MM.1S (cell line): ENCODE measurements around the gene ZFYVE28.

ENCODE experiments used
- DNase-seq: peaks from one replicate; pipeline ENCODE4 v3.0.0-alpha.2; 2015
- H2AFZ ChIP-seq: fragments of 300-600 bp; sonication (generic); 2 replicates; pipeline ENCODE4 v1.6.0; 2016; ENCODE audit warnings: antibody characterized with exemption, low read length
- H3F3A ChIP-seq: fragments of 300-600 bp; sonication (generic); 2 replicates; pipeline ENCODE4 v1.6.1; 2016; ENCODE audit warnings: mild to moderate bottlenecking, antibody characterized with exemption, low read length, moderate library complexity, mixed read lengths; ENCODE audit not compliant: insufficient read depth
- H3K27ac ChIP-seq: fragments of 300-600 bp; sonication (generic); 2 replicates; pipeline ENCODE4 v1.5.1; 2016; ENCODE audit warnings: mild to moderate bottlenecking, low read length
- H3K27me3 ChIP-seq: fragments of 300-600 bp; sonication (generic); replicated peaks from 2 replicates; pipeline ENCODE4 v1.6.0; 2016; ENCODE audit warnings: low read length; ENCODE audit not compliant: insufficient read depth
- H3K36me3 ChIP-seq: fragments of 300-600 bp; sonication (generic); replicated peaks from 2 replicates; pipeline ENCODE4 v1.6.1; 2016; ENCODE audit warnings: mild to moderate bottlenecking, low read length, mixed read lengths; ENCODE audit not compliant: insufficient read depth
- H3K4me1 ChIP-seq: fragments of 300-600 bp; sonication (generic); 2 replicates; pipeline ENCODE4 v1.6.1; 2016; ENCODE audit warnings: low read length, mixed read lengths
- H3K4me2 ChIP-seq: fragments of 300-600 bp; sonication (generic); 2 replicates; pipeline ENCODE4 v1.6.0; 2016; ENCODE audit warnings: low read depth, low read length
- H3K4me3 ChIP-seq: fragments of 300-600 bp; sonication (generic); 2 replicates; pipeline ENCODE4 v1.5.1; 2016; ENCODE audit warnings: low read length, mixed read lengths
- H3K79me2 ChIP-seq: fragments of 300-600 bp; sonication (generic); 2 replicates; pipeline ENCODE4 v1.6.1; 2016; ENCODE audit warnings: mixed run types, low read length, mixed read lengths
- H3K9ac ChIP-seq: fragments of 300-600 bp; sonication (generic); 2 replicates; pipeline ENCODE4 v1.6.1; 2016; ENCODE audit warnings: low read length, mixed read lengths
- H3K9me2 ChIP-seq: fragments of 300-600 bp; sonication (generic); replicated peaks from 2 replicates; pipeline ENCODE4 v1.6.1; 2016; ENCODE audit warnings: mild to moderate bottlenecking, low read length, mixed read lengths; ENCODE audit not compliant: insufficient read depth
- H3K9me3 ChIP-seq: fragments of 300-600 bp; sonication (generic); replicated peaks from 2 replicates; pipeline ENCODE4 v1.6.1; 2016; ENCODE audit warnings: mild to moderate bottlenecking, low read length, mixed read lengths; ENCODE audit not compliant: insufficient read depth
- H4K20me1 ChIP-seq: fragments of 300-600 bp; sonication (generic); 2 replicates; pipeline ENCODE4 v1.6.1; 2016; ENCODE audit warnings: mild to moderate bottlenecking, low read length, moderate library complexity, mixed read lengths; ENCODE audit not compliant: insufficient read depth
- EZH2 ChIP-seq: fragments of 300-600 bp; sonication (generic); optimal IDR thresholded peaks from 2 replicates; pipeline ENCODE3; 2017; ENCODE audit warnings: low read depth, mild to moderate bottlenecking, antibody characterized with exemption, low read length, mixed read lengths
- EZH2phosphoT487 ChIP-seq: fragments of 300-600 bp; sonication (generic); IDR thresholded peaks from 2 replicates; pipeline ENCODE4 v1.6.1; 2018; ENCODE audit warnings: antibody characterized with exemption, low read length
- TF ChIP-seq, protein P1 (sequence below): fragments of 300-600 bp; sonication (generic); IDR thresholded peaks from 2 replicates; pipeline ENCODE4 v1.5.1; 2016; ENCODE audit warnings: antibody characterized with exemption, low read length, mixed read lengths

The ZFYVE28 gene

DNA sequence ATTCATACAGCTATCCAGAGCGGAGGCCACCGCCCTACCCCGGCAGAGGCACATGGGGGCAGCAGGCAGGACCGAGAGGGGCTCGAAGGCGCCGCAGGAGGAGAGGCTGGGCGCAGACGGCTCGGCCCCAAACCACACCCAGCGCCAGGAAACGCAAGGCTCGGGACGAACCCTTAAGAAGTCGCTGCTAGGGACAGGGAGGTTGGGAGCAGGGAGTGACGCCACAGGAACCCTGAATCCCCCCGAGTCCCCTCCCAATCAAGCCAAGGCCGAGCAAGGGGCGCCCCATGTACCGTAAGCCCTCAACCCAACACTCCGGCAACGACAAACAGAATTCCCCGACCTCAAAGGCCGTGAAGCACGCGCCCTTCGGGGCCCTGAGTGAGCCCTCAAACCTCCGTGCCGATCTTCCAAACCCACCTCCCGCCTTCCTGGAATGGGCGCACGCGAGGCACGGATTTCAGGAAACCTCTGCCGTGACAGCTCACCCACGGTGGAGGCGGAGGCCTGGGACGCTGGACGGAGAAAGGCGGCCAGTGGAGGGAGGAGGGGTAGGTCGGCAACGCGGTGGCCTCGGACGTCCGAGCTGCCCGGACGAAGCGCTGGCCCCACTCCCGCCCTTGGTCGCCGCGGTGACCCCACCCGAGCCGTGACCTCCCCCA lies 1.8 kb downstream of the ZFYVE28 start:
- Histone ChIP-seq H3K4me1 (peaks cover 32% of the 10 kb centered on the region), H3K36me3 (no peaks in the 10 kb centered on the region), H3K79me2 (peaks cover 47% of the 10 kb centered on the region), H3K9me2 (no peaks in the 10 kb centered on the region), H3K4me2 (peak overlapping the region; percentile 49), H3F3A (peaks cover 42% of the 10 kb centered on the region), H4K20me1 (no peaks in the 10 kb centered on the region), H3K9me3 (no peaks in the 10 kb centered on the region), H2AFZ (no peak overlapping the region), H3K27me3 (0 out of 2 replicates have a peak, but pooled peaks cover 5% of the 10 kb centered on the region), H3K27ac (no peak overlapping the region), H3K4me3 (peak overlapping the region; percentile 8; the same call in 1 of the 2 replicates), H3K9ac (no peak overlapping the region; the same call in 1 of the 2 replicates)
- no peak for TF ChIP-seq EZH2
- no peak for DNase-seq

GRCh38 chr4:2415881-2416563 lies 2.4 kb downstream of the ZFYVE28 start:
- H3K27ac ChIP-seq: no peak overlapping the region

GRCh38 chr4:2415213-2415612 lies 3.2 kb downstream of the ZFYVE28 start:
- Histone ChIP-seq H3K9ac (no peak overlapping the region), H3K27ac (no peak overlapping the region), H3K4me3 (no peak overlapping the region), H2AFZ (no peak overlapping the region), H3K9me3 (no peaks in the 10 kb centered on the region), H3K36me3 (no peaks in the 10 kb centered on the region), H4K20me1 (no peaks in the 10 kb centered on the region), H3F3A (peaks cover 42% of the 10 kb centered on the region), H3K27me3 (no peaks in the 10 kb centered on the region), H3K79me2 (peaks cover 58% of the 10 kb centered on the region), H3K4me1 (peaks cover 34% of the 10 kb centered on the region), H3K4me2 (no peak overlapping the region), H3K9me2 (no peaks in the 10 kb centered on the region)
- no peak for TF ChIP-seq EZH2phosphoT487
- TF ChIP-seq, protein P1, sequence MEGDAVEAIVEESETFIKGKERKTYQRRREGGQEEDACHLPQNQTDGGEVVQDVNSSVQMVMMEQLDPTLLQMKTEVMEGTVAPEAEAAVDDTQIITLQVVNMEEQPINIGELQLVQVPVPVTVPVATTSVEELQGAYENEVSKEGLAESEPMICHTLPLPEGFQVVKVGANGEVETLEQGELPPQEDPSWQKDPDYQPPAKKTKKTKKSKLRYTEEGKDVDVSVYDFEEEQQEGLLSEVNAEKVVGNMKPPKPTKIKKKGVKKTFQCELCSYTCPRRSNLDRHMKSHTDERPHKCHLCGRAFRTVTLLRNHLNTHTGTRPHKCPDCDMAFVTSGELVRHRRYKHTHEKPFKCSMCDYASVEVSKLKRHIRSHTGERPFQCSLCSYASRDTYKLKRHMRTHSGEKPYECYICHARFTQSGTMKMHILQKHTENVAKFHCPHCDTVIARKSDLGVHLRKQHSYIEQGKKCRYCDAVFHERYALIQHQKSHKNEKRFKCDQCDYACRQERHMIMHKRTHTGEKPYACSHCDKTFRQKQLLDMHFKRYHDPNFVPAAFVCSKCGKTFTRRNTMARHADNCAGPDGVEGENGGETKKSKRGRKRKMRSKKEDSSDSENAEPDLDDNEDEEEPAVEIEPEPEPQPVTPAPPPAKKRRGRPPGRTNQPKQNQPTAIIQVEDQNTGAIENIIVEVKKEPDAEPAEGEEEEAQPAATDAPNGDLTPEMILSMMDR: no peak
- DNase-seq: no peak

More at GRCh38 chr4:2415881-2416563, 2.4 kb downstream of the ZFYVE28 start:
- Histone ChIP-seq H3K36me3 (no peaks in the 10 kb centered on the region), H3K4me2 (no peak overlapping the region), H3K4me1 (peaks cover 34% of the 10 kb centered on the region), H3K27me3 (0 out of 2 replicates have a peak, but pooled peaks cover 4% of the 10 kb centered on the region), H2AFZ (no peak overlapping the region), H4K20me1 (no peaks in the 10 kb centered on the region), H3K9me2 (no peaks in the 10 kb centered on the region), H3F3A (peaks cover 42% of the 10 kb centered on the region), H3K9ac (no peak overlapping the region), H3K4me3 (no peak overlapping the region), H3K79me2 (peaks cover 53% of the 10 kb centered on the region), H3K9me3 (no peaks in the 10 kb centered on the region)
- no peak for DNase-seq
- no peak for TF ChIP-seq EZH2phosphoT487
- TF ChIP-seq, protein P1: no peak
- TF ChIP-seq EZH2: no peak
